Measurements from ENCODE around the gene RAB33B.
"Not testable (repeated sequence)": the region's sequence is repeated elsewhere in the genome, so short reads cannot be mapped to it uniquely, and the experiment has no call there.

The RAB33B gene

DNA sequence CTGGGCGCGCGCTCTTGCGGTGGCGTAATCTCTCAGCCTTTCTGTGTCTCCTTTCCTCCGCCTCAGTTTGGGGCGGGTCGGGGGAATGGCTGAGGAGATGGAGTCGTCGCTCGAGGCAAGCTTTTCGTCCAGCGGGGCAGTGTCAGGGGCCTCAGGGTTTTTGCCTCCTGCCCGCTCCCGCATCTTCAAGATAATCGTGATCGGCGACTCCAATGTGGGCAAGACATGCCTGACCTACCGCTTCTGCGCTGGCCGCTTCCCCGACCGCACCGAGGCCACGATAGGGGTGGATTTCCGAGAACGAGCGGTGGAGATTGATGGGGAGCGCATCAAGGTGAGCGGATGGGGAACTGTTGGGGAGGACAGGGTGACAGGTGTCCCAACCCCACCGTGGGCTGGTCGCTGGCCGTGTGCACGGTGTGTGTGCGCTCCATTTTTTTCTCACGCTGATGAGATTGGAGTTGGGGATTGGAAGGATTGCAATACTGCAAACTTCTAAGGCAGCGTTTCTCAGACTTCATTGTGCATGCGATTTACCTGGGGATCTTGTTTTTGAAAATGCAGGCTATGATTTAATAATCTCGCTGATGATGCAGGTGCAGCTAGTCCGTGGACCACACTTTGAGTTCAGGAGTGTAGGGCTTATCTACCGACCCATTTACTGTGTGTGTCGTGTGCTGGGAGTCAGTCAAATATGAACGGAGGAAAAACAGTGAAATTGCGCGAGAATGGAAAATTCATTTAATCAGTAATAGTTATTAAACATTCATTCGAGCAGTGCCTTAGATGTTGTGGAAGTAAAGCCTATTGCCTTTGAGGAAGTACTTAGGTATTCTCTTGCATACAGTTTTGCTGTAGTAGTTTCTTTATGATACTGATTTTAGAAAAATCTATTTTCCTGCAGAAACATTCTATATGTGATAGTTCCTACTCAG lies at the start of gene RAB33B:
TSS of gene RAB33B (plus strand) at position 11 of the 935 bp plus-strand sequence. CDS start at position 86, 75 bp downstream.
- peak; percentile 92 for DNase-seq (ENCODE audit: low read depth)

DNA sequence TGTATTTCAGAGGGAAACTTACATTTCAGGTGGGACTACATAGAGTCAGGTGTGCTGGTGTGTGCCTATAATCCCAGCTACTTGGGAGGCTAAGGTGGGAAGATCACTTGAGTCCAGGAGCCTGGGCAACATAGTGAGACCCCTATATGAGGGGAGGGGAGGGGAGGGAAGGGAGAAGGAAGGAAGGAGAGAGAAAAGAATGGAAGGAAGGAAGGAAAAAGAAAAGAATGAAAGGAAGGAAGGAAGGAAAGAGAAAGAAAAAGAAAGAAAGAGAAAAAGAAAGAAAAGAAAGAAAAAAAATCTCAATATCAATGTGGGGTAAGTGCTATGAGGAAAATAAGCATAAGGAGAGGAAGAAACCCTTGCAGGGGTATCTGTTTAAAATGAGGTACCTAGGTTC lies 43.6 kb upstream of the RAB33B start:
- DNase-seq (ENCODE audit: low read depth) = no peak

DNA sequence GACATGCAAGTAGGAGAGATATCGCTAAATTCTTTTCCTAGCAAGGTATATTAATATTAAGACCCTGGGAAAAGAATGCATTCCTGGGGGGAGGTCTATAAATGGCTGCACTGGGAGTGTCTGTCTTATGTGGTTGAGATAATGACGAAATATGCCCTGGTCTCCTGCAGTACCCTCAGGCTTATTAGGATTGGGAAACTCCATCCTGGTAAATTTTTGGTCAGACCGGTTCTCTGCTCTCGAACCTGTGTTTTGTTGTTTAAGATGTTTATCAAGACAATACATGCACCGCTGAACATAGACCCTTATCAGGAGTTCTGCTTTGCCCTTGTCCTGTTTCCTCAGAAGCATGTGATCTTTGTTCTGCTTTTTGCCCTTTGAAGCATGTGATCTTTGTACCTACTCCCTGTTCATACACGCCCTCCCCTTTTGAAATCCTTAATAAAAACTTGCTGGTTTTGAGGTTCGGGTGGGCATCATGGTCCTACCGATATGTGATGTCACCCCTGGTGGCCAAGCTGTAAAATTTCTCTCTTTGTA lies 39.2 kb upstream of the RAB33B start:
- not testable (repeated sequence) for DNase-seq (ENCODE audit: low read depth)

DNA sequence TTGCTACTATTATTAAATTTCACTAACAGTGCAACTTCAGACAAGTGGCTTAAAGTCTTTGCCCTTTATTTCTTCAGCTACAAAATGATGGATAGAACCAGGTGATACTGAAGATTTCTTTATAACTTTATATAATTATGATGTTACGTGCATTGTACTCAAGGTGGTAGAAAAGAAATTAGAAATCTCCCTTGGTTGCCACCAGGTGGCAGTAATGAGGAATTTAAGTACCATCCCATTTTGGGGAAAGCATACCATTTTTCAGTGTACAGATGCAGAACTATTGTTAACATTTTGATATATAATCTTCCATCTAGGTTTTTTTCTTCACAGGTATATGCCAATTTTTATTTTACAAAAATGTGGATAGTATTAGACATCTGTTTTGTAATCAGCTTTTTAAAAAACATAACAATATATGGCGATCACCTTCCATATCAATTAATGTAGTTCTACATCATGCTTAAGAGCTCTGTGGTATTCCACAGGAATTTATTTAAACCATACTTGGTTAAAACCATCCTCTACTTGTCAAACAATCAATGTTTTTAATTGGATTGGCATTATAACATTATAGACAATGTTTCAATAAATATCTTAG lies 37.7 kb upstream of the RAB33B start:
- DNase-seq (ENCODE audit: low read depth) = peak; percentile 62

DNA sequence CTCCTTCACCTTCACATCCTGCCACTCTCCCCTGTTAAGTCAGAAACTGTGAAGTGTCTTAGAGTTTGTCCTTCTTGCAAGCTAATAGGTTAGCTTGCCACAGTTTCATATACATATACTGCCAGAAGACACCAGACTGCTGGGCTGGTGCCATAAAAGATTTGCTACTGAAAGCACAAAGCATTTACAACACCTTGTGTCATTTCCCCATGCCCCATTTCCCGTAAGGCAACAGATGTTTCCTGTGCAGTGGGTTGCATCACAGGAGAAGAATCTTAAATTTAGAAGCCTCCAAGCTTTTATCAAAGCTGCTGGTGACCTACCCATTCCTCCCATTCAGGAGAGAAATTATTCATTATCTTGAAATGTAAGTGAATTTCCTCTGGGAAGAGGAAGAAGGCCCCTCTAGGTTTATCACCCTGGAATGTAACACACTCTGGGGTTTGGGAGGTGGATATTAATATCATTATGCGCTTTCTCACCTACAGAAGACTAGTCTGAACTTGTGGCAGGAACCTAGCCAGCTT lies 34.5 kb upstream of the RAB33B start:
- peak; percentile 73 for DNase-seq (ENCODE audit: low read depth)

DNA sequence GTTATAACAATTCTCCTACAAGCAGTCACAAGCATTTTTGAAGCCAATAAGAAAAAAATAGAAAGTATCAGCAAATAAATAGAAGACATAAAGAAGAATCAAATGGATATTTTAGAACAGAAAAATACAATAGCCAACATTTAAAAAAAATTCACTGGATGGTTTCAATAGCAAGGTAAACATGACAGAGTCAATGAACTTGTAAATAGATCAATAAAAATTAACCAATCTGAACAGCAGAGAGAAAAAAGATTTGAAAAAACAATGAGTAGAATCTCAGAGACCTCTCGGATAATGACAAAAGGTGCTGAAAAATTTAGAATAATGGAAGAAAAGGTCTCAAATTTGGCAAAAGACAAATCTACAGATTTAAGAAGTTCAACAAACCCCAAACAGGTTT lies 33.3 kb upstream of the RAB33B start:
- no peak for DNase-seq (ENCODE audit: low read depth)

DNA sequence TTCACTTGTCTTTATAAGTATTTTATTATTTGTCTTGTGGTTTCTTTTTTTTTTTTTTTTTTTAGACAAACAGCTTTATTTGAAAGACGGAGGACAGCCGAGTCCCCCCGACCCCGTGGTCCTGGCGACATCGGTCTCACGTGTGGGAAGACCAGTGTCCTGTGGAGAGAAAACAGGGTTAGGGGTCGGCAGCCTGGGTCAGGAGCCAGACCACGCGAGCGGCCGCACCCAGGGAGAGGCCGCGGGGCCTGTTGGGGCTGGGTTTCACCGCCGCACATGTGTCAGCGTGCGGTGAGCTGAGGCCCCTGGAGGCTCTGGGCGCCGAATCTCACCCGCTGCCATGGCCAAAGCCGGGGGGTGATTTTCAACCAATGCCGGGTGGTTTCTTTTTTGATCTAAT lies 17.8 kb upstream of the RAB33B start:
- DNase-seq (ENCODE audit: low read depth) = no peak

DNA sequence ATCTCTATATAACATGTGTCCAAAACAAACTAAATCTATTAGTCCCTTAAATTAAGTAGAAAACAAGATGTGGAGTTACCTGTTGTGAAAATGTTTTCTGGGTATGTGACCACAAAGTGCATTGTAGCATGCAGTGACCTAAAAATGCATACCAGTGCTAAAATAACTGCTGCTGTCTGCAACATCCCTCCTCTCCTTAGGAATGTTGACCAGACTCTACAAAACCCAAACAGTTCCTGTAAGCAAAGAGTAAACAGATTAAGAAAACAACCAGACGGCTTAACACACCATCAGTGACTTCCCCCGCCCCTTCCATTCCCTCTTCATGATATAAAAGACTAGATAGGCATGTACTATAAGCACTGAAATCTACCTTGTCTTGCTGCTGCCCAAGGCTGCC lies 15.8 kb upstream of the RAB33B start:
- DNase-seq (ENCODE audit: low read depth) = no peak

DNA sequence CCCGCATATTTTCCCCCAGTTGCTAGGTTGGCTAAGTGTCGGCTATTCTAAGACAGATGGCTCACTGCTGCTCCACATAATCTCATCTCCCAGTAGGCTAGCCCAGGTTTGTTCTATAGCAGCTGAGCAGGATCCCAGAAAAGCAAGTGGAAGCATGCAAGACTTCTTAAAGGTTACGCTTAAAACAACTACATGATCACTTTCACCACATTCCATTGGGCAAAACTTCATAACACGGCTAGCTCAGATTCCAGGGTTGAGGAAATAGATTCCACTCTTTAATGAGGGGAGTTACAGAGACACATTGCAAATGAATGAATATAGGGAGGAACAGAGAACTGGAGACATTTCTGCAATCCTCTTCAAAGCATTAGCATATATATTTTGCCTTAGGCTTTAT lies 12.9 kb upstream of the RAB33B start:
- DNase-seq (ENCODE audit: low read depth) = peak; percentile 69

DNA sequence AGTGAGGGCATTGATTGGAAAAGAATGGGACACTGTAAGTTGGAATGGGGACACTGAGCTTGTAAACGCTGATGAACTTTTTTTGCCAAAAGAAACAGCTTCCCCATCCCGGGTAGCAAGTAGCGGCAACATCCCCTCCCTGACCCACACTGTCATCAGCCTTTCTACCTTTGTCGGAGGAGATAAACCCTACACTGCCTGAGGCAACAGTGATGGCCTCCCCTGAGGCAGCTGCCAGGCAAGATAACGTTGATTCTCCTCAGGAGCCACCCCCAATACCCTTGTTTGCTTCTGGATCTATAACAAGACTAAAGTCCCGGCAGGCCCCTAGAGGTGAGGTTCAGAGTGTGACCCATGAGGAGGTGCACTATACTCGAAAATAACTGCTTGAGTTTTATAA lies 10.3 kb upstream of the RAB33B start:
- no peak for DNase-seq (ENCODE audit: low read depth)

DNA sequence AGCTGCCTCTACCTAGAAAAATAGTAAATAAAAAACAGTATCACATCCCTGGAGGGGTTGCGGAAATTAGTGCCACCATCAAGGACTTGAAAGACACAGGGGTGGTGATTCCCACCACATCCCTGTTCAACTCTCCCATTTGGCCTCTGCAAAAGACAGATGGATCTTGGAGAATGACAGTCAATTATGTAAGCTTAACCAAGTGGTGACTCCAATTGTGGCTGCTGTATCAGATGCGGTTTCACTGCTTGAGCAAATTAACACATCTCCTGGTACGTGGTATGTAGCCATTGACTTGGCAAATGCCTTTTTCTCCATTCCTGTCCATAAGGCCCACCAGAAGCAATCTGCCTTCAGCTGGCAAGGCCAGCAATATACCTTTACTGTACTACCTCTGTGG lies 9.0 kb upstream of the RAB33B start:
- not testable (repeated sequence) for DNase-seq (ENCODE audit: low read depth)

DNA sequence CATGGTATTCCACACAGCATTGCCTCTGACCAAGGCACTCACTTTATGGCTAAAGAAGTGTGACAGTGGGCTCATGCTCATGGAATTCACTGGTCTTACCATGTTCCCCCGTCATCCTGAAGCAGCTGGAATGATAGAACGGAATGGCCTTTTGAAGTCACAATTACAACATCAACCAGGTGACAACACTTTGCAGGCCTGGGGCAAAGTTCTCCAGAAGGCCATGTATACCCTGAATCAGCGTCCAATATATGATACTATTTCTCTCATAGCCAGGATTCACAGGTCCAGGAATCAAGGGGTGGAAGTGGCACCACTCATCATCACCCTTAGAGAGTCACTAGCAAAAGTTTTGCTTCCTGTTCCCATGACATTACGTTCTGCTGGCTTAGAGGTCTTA lies 6.8 kb upstream of the RAB33B start:
- not testable (repeated sequence) for DNase-seq (ENCODE audit: low read depth)

DNA sequence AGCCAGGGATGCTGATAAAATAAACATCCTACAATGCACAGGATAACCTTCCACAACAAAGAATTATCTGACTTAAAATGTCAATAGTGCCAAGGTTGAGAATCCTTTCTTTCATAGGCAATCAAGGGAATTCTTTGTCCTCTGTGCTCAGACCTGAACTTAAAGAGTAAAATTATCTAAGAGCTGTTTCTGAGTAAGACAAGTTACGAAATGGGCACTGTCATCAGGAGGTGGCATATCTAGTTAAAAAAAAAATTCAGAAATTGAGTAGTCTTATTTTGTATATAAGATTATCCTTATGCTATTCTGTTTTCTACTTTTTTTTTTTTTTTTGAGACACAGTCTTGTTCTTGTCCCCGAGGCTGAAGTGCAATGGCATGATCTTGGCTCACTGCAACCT lies 3.3 kb upstream of the RAB33B start:
- DNase-seq (ENCODE audit: low read depth) = no peak

DNA sequence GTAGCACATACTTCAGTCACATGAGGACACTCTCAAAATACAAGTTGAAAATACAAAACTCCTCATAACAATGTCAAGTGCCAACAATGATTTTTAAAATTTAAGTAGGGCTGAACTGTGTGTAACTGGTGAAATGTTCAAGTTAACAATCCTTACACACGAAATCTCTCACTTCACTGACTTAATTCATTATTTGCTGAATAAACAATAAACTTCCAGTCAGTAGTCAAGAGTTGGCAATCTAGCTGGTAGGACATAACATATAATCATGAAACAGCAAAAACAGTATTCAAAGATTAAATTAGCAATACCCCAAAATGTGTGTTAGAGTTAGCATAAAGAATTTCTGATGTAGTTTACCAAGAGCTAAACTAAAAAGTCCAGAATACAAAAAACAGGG lies 1.9 kb upstream of the RAB33B start:
- DNase-seq (ENCODE audit: low read depth) = no peak

DNA sequence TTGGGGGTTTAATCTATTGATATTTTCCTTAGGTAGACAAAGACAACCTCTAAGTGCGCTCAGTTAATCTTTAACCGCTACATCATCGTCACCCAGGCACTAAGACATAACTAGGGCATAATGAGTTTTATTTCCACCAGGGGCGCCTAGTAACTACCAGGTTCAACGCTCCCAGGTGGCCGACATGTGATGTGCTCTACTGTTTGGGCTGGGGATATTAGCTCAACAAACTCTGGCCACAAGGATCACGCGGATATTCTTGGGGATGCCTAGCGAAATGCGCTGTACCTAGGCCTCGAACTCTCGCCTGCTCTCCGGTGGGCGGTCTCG lies 915 bp upstream of the RAB33B start:
- no peak for DNase-seq (ENCODE audit: low read depth)

DNA sequence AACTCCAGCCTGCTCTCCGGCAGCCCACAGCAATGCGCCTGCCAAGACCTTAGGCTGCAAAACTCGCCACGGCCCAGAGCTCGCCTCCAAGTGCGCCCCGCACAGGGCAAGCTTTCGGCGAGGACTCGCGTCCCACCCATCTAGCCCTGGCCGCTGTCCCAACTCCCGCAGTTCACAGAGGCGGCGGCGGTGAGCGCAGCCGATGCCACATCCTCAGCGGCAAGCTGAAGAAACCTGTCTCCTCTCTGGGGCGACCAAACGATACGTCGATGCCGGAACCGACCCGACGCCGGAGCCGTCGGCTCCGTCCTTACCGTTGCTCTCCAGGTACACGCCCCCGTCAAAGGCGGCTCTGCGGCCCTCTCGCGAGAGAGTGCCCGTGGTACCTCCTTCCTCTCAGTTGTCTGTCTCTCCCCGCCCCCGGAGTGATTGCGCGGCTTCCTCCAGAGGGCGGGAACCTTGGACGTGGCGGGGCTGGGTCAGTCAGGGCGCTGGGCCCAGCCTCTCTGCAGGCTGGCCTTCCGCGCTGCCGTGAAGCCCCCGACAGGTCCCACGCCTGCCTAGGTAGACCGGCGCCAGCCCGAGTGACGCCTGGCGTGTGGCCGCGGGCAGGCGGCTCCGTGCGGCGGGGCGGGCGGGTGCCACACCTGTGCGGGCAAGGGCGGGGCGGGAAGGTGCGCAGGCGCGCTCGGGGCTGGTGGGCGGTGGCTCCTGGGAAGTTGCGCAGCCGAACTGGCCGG lies 380 bp upstream of the RAB33B start:
- peak; percentile 99 for DNase-seq (ENCODE audit: low read depth)

DNA sequence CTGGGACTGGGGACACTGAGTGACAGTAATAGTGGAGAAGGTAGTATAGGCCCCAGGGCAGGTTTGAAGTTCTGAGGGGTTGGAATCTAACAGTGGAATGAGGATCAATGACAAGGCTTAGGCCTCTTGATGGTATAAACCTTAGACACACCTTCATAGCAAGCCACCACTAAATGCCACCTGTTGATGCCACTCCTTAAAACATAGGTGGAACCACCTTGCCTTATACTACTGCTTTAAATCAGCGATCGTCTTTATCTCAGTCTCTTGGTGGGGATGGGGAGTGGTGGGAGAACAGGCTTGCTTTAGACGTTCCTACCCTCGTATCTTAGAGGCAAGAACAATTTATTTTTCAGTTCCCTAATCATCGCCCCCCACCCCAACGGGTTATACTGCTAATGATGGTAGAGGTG lies 1.2 kb downstream of the RAB33B start:
- no peak for DNase-seq (ENCODE audit: low read depth)

DNA sequence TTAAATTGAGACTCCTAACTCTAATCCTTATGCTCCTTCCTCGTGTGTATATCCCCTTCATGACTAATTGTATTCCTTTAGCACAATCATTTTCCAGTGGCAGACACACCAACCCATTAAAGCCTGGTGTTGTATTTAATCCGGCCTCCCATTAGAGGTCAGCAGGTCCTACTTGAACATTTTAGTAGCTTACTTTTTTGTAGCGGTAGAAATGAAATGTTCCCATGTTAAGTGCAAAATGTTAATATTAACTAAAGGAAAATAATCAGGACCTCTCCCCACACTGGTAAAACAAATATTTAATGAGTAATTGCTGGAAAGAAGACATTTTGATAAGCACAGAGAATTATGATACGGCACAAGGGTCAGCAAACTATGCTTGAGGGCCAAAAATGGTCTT lies 3.4 kb downstream of the RAB33B start:
- no peak for DNase-seq (ENCODE audit: low read depth)

DNA sequence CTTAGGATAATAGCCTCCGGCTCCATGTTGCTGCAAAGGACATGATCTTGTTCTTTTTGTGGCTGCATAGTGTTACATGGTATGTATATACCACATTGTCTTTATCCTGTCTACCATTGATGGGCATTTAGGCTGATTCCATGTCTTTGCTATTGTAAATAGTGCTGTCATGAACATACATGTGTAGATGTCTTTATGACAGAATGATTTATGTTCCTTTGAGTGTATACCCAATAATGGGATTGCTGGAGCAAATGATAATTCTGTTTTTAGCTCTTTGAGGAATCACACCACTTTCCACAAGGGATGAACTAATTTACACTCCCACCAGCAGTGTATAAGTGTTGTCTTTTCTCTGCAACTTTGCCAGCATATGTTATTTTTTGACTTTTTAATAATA lies 4.6 kb downstream of the RAB33B start:
- no peak for DNase-seq (ENCODE audit: low read depth)

DNA sequence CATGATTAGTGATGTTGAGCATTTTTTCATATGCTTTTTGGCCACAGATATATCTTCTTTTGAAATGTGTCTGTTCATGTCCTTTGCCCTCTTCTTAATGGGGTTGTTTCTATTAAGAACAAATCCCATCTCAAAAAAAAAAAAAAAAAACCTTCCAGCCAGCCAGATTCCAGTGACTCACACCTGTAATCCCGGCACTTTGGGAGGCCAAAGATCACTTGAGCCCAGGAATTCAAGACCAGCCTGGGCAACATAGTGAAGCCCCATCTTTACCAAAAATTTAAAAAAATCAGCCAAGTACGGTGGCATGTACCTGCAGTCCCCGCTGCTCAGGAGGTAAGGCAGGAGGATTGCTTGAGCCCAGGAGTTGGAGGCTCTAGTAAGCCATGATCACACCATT lies 5.1 kb downstream of the RAB33B start:
- peak; percentile 42 for DNase-seq (ENCODE audit: low read depth)

DNA sequence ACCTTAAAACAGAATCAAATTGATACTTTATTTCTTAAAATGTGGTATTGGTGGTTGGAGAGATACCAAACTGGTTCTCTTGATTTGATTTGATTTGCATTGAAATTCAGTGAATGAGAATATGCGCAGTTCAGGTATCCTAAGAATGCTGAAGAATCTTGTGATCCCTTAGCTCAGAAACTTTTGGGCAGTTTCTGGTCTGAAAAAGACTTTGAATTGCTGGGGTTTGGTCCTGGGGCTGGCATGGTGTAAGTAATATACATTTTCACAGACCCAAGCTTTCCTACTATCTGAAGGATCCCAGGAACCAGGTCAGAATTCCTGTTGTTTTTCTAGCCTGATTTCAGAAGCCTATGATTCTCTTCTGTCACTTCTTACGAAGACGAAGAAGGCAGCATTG lies 6.6 kb downstream of the RAB33B start:
- DNase-seq (ENCODE audit: low read depth) = no peak

DNA sequence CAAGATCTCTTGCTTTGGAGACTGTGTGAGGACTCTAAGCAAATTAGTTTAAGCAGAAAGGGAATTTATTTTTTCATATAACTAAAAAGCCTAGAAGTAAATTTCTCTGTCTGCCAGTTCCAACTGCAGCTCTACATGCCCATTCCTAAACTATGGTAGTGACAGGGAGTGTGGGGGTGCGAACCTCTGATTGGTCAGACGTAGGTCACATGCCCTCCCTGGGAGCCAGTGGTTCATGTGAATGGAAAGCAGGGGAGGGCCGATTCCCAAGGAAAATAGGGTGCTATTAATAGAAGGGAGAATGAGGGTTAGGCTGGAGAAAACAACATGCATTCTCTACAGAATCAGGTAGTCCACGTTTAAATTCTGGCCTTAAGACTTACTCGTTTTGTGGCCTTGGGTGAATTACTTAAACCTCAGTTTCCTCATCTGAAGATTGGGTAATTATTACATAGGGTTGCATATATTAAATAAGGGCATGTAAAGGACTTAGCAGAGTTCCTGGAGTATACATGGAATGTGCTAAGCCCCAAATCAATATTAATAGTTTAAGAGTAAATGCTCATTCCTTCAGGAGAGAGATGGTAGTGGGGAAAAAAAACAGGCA lies 7.2 kb downstream of the RAB33B start:
- peak; percentile 15 for DNase-seq (ENCODE audit: low read depth)

Measured in EH (cell line).